HUES48 (cell line): Measurements from ENCODE around the gene ATP1B2.
A peak's percentile ranks its signal among the peaks of the same experiment; 100 is the strongest.
"Not testable (repeated sequence)": the region's sequence is repeated elsewhere in the genome, so short reads cannot be mapped to it uniquely, and the experiment has no call there.

Experiments used
- H3K27ac ChIP-seq: one replicate; pipeline ENCODE4 v1.7.0; 2013; ENCODE audit warnings: low read depth, low read length, inconsistent platforms
- H3K27me3 ChIP-seq: 2 replicates; pipeline ENCODE4 v1.6.1; 2013; ENCODE audit warnings: mild to moderate bottlenecking, low read length; ENCODE audit not compliant: control insufficient read depth, insufficient read depth
- H3K36me3 ChIP-seq: 2 replicates; pipeline ENCODE4 v1.6.1; 2013; ENCODE audit warnings: low read length; ENCODE audit not compliant: control insufficient read depth, insufficient read depth
- H3K4me1 ChIP-seq: 2 replicates; pipeline ENCODE4 v1.6.1; 2013; ENCODE audit warnings: mild to moderate bottlenecking, low read length; ENCODE audit not compliant: control insufficient read depth, insufficient read depth
- H3K4me3 ChIP-seq: 2 replicates; pipeline ENCODE4 v1.5.1; 2013; ENCODE audit warnings: mild to moderate bottlenecking, low read depth, low read length
- H3K9ac ChIP-seq: 2 replicates; pipeline ENCODE4 v1.6.1; 2013; ENCODE audit warnings: mild to moderate bottlenecking, low read depth, low read length, moderate library complexity
- H3K9me3 ChIP-seq: 2 replicates; pipeline ENCODE4 v1.6.1; 2013; ENCODE audit warnings: low read length; ENCODE audit not compliant: control insufficient read depth, insufficient read depth

The ATP1B2 gene

GRCh38 chr17:7623661-7624060, 27.1 kb upstream of the ATP1B2 start:
- H3K36me3 ChIP-seq = no peaks in the 10 kb centered on the region
- H3K27ac ChIP-seq = no peak overlapping the region
- no peaks in the 10 kb centered on the region for H3K9me3 ChIP-seq
- H3K9ac ChIP-seq = no peak overlapping the region
- no peaks in the 10 kb centered on the region for H3K27me3 ChIP-seq
- H3K4me1 ChIP-seq = peaks cover 6% of the 10 kb centered on the region; the same call in 1 of the 2 replicates
- H3K4me3 ChIP-seq = no peak overlapping the region

GRCh38 chr17:7625749-7626148, 25.0 kb upstream of the ATP1B2 start:
- not testable (repeated sequence) for H3K27me3 ChIP-seq, H3K4me3 ChIP-seq, H3K4me1 ChIP-seq, H3K36me3 ChIP-seq, H3K9me3 ChIP-seq, H3K9ac ChIP-seq, H3K27ac ChIP-seq

GRCh38 chr17:7626307-7626706, 24.4 kb upstream of the ATP1B2 start:
- no peaks in the 10 kb centered on the region for H3K27me3 ChIP-seq
- H3K4me3 ChIP-seq = peak overlapping the region; percentile 95; the same call in 1 of the 2 replicates
- no peak overlapping the region for H3K27ac ChIP-seq
- H3K4me1 ChIP-seq = peaks cover 6% of the 10 kb centered on the region; the same call in 1 of the 2 replicates
- H3K9me3 ChIP-seq = no peaks in the 10 kb centered on the region
- no peaks in the 10 kb centered on the region for H3K36me3 ChIP-seq
- no peak overlapping the region for H3K9ac ChIP-seq

- H3K27me3 ChIP-seq = no peaks in the 10 kb centered on the region
- H3K27ac ChIP-seq = peak overlapping the region; percentile 99
- peaks cover 6% of the 10 kb centered on the region; the same call in 1 of the 2 replicates for H3K4me1 ChIP-seq
- H3K4me3 ChIP-seq = peak overlapping the region; percentile 95
- no peaks in the 10 kb centered on the region for H3K36me3 ChIP-seq
- peak overlapping the region; percentile 86 for H3K9ac ChIP-seq
- H3K9me3 ChIP-seq = no peaks in the 10 kb centered on the region
Measured at GRCh38 chr17:7626956-7627249, 23.8 kb upstream of the ATP1B2 start.

GRCh38 chr17:7627250-7628121, 23.2 kb upstream of the ATP1B2 start, which contains the start of gene SAT2:
SAT2 (minus strand) TSS chr17:7627821; CDS start chr17:7627635, 186 bp downstream.
- peak within 1 kb of the TSS; percentile 99 for H3K27ac ChIP-seq
- H3K4me1 ChIP-seq = peaks cover 6% of the 10 kb centered on the region; the same call in 1 of the 2 replicates
- no peaks in the 10 kb centered on the region for H3K9me3 ChIP-seq
- H3K9ac ChIP-seq = peak within 1 kb of the TSS; percentile 86
- no peaks in the 10 kb centered on the region for H3K36me3 ChIP-seq
- H3K4me3 ChIP-seq = peak within 1 kb of the TSS; percentile 95
- H3K27me3 ChIP-seq = no peaks in the 10 kb centered on the region

- H3K9me3 ChIP-seq = no peaks in the 10 kb centered on the region
- H3K9ac ChIP-seq = no peak within 1 kb of the TSS
- no peaks in the 10 kb centered on the region for H3K36me3 ChIP-seq
- no peaks in the 10 kb centered on the region for H3K27me3 ChIP-seq
- H3K27ac ChIP-seq = no peak within 1 kb of the TSS
- H3K4me3 ChIP-seq = no peak within 1 kb of the TSS
- peaks cover 15% of the 10 kb centered on the region for H3K4me1 ChIP-seq
Measured at GRCh38 chr17:7629939-7630571, 20.7 kb upstream of the ATP1B2 start, which contains the start of gene SHBG. SHBG (plus strand) TSS chr17:7630135; CDS start chr17:7630173, 38 bp downstream.

- Histone ChIP-seq H3K27ac (no peak overlapping the region), H3K27me3 (no peaks in the 10 kb centered on the region), H3K4me3 (no peak overlapping the region), H3K4me1 (peaks cover 20% of the 10 kb centered on the region), H3K9me3 (no peaks in the 10 kb centered on the region), H3K9ac (no peak overlapping the region), H3K36me3 (no peaks in the 10 kb centered on the region)
Measured at GRCh38 chr17:7631398-7632380, 19.0 kb upstream of the ATP1B2 start.

- H3K27ac ChIP-seq = no peak overlapping the region
- no peaks in the 10 kb centered on the region for H3K27me3 ChIP-seq
- H3K9ac ChIP-seq = no peak overlapping the region
Measured at GRCh38 chr17:7632492-7632894, 18.2 kb upstream of the ATP1B2 start.

GRCh38 chr17:7633093-7633492, 17.6 kb upstream of the ATP1B2 start:
- no peaks in the 10 kb centered on the region for H3K27me3 ChIP-seq
- peaks cover 18% of the 10 kb centered on the region for H3K4me1 ChIP-seq
- no peaks in the 10 kb centered on the region for H3K36me3 ChIP-seq
- H3K9me3 ChIP-seq = no peaks in the 10 kb centered on the region
- H3K9ac ChIP-seq = no peak overlapping the region
- H3K4me3 ChIP-seq = no peak overlapping the region
- no peak overlapping the region for H3K27ac ChIP-seq

More at GRCh38 chr17:7632492-7632894, 18.2 kb upstream of the ATP1B2 start:
- Histone ChIP-seq H3K4me3 (no peak overlapping the region), H3K36me3 (no peaks in the 10 kb centered on the region), H3K4me1 (peaks cover 18% of the 10 kb centered on the region), H3K9me3 (no peaks in the 10 kb centered on the region)

GRCh38 chr17:7634384-7634783, 16.3 kb upstream of the ATP1B2 start:
- H3K4me3 ChIP-seq = no peak overlapping the region
- peaks cover 18% of the 10 kb centered on the region for H3K4me1 ChIP-seq
- H3K9me3 ChIP-seq = no peaks in the 10 kb centered on the region
- H3K9ac ChIP-seq = no peak overlapping the region
- H3K27ac ChIP-seq = no peak overlapping the region
- no peaks in the 10 kb centered on the region for H3K27me3 ChIP-seq
- no peaks in the 10 kb centered on the region for H3K36me3 ChIP-seq
